Fibroblast of skin of left quadriceps (primary cell): Measurements from ENCODE around the gene ECI1.

Source experiments
- DNase-seq, 2 experiments: peaks; one replicate each; pipeline ENCODE4 v3.0.0-alpha.2; 2013; ENCODE audit warnings: low read depth in 2 of 2

The ECI1 gene

GRCh38 chr16:2196162-2196980 is 55.0 kb downstream of the ECI1 start, which contains the start of gene CASKIN1:
Gene CASKIN1, minus strand, starts transcription at chr16:2196605. Its CDS starts 173 bp downstream, at chr16:2196432.
- DNase-seq: no peak

GRCh38 chr16:2195322-2196161 is 55.8 kb downstream of the ECI1 start:
- no peak for DNase-seq

- DNase-seq: no peak
Observed at GRCh38 chr16:2194852-2195321, 56.5 kb downstream of the ECI1 start.

- no peak for DNase-seq
Observed at GRCh38 chr16:2194166-2194834, 57.1 kb downstream of the ECI1 start.

- DNase-seq: no peak
Observed at GRCh38 chr16:2191446-2191706, 60.0 kb downstream of the ECI1 start.

GRCh38 chr16:2190659-2191445 is 60.5 kb downstream of the ECI1 start:
- no peak for DNase-seq

GRCh38 chr16:2190002-2190658 is 61.3 kb downstream of the ECI1 start:
- no peak for DNase-seq
